NB4 (cell line): Measurements from ENCODE around the gene FANCI.

ENCODE experiments used
- DNase-seq: peaks from one replicate; pipeline ENCODE4 v3.0.0; 2010; ENCODE audit warnings: low read depth
- H3K4me3 ChIP-seq: one replicate; pipeline ENCODE4 v1.5.1; 2011; ENCODE audit warnings: mild to moderate bottlenecking, low read depth, low read length, moderate library complexity
- CTCF ChIP-seq: IDR thresholded peaks from one replicate; pipeline ENCODE4 v1.5.1; 2012; ENCODE audit warnings: low read depth, low read length
- MAX ChIP-seq: IDR thresholded peaks from 2 replicates; pipeline ENCODE4 v1.6.1; 2011; ENCODE audit warnings: low read depth, low read length
- MYC ChIP-seq: IDR thresholded peaks from 2 replicates; pipeline ENCODE4 v1.6.1; 2011; ENCODE audit warnings: low read depth, low read length
- POLR2A ChIP-seq: IDR thresholded peaks from 2 replicates; pipeline ENCODE4 v1.6.1; 2011; ENCODE audit warnings: mild to moderate bottlenecking; ENCODE audit not compliant: insufficient read length; ENCODE audit errors: extremely low read depth

Gene FANCI

GRCh38 chr15:89365462-89366065, 121.8 kb downstream of the FANCI start:
- no peak for DNase-seq
- H3K4me3 ChIP-seq = no peak overlapping the region
- TF ChIP-seq CTCF (no peak), POLR2A (no peak), MAX (no peak), MYC (no peak)
